Measurements from ENCODE around the gene UTS2R.

The UTS2R gene

GRCh38 chr17:82371333-82372248 is at the start of gene UTS2R:
Gene UTS2R, plus strand, starts transcription at chr17:82371765. Its CDS starts 2,560 bp downstream, at chr17:82374325.
- DNase-seq (ENCODE audit: low spot score), result no peak

- no peak for DNase-seq (ENCODE audit: low spot score)
These were observed 49.6 kb upstream of the UTS2R start for GRCh38 chr17:82321947-82322466.

GRCh38 chr17:82322526-82323453 is 48.8 kb upstream of the UTS2R start:
- DNase-seq (ENCODE audit: low spot score), result no peak

GRCh38 chr17:82323514-82324234 is 47.9 kb upstream of the UTS2R start:
- no peak for DNase-seq (ENCODE audit: low spot score)

GRCh38 chr17:82324566-82325285 is 46.8 kb upstream of the UTS2R start:
- DNase-seq (ENCODE audit: low spot score), result no peak

- no peak for DNase-seq (ENCODE audit: low spot score)
These were observed 46.0 kb upstream of the UTS2R start for GRCh38 chr17:82325286-82326180.

- DNase-seq (ENCODE audit: low spot score), result no peak
These were observed 44.3 kb upstream of the UTS2R start for GRCh38 chr17:82327289-82327688.

GRCh38 chr17:82327757-82328140 is 43.8 kb upstream of the UTS2R start:
- no peak for DNase-seq (ENCODE audit: low spot score)

GRCh38 chr17:82328141-82328993 is 43.2 kb upstream of the UTS2R start:
- DNase-seq (ENCODE audit: low spot score), result no peak

- no peak for DNase-seq (ENCODE audit: low spot score)
These were observed 42.5 kb upstream of the UTS2R start for GRCh38 chr17:82328994-82329507.

GRCh38 chr17:82329683-82330321 is 41.8 kb upstream of the UTS2R start:
- no peak for DNase-seq (ENCODE audit: low spot score)

GRCh38 chr17:82330322-82331239 is 41.0 kb upstream of the UTS2R start:
- no peak for DNase-seq (ENCODE audit: low spot score)

GRCh38 chr17:82331345-82331939 is 40.1 kb upstream of the UTS2R start:
- DNase-seq (ENCODE audit: low spot score), result no peak

GRCh38 chr17:82332669-82333278 is 38.8 kb upstream of the UTS2R start:
- DNase-seq (ENCODE audit: low spot score), result no peak

- DNase-seq (ENCODE audit: low spot score), result no peak
These were observed 38.0 kb upstream of the UTS2R start, which contains the start of gene SECTM1 for GRCh38 chr17:82333279-82334171. Gene SECTM1, minus strand, starts transcription at chr17:82333766. Its CDS starts 6,526 bp downstream, at chr17:82327240.
